Measurements from ENCODE around the gene SPATC1L.

SPATC1L gene

GRCh38 chr21:46120301-46121285 lies 63.7 kb downstream of the SPATC1L start:
- no peak for DNase-seq (ENCODE audit: low spot score)

GRCh38 chr21:46119637-46120271 lies 64.5 kb downstream of the SPATC1L start:
- DNase-seq (ENCODE audit: low spot score): no peak

- no peak for DNase-seq (ENCODE audit: low spot score)
These were observed 65.1 kb downstream of the SPATC1L start for GRCh38 chr21:46119144-46119636.

- no peak for DNase-seq (ENCODE audit: low spot score)
These were observed 65.7 kb downstream of the SPATC1L start for GRCh38 chr21:46118316-46119143.

- DNase-seq (ENCODE audit: low spot score): no peak
These were observed 66.5 kb downstream of the SPATC1L start for GRCh38 chr21:46117586-46118315.

GRCh38 chr21:46116776-46117585 lies 67.3 kb downstream of the SPATC1L start:
- no peak for DNase-seq (ENCODE audit: low spot score)

GRCh38 chr21:46116189-46116775 lies 68.0 kb downstream of the SPATC1L start:
- no peak for DNase-seq (ENCODE audit: low spot score)

- no peak for DNase-seq (ENCODE audit: low spot score)
These were observed 68.6 kb downstream of the SPATC1L start for GRCh38 chr21:46115441-46116188.

GRCh38 chr21:46114963-46115362 lies 69.3 kb downstream of the SPATC1L start:
- no peak for DNase-seq (ENCODE audit: low spot score)

GRCh38 chr21:46113497-46114176 lies 70.6 kb downstream of the SPATC1L start:
- DNase-seq (ENCODE audit: low spot score): no peak

- no peak for DNase-seq (ENCODE audit: low spot score)
These were observed 71.5 kb downstream of the SPATC1L start for GRCh38 chr21:46112725-46113215.

GRCh38 chr21:46111857-46112724 lies 72.2 kb downstream of the SPATC1L start:
- no peak for DNase-seq (ENCODE audit: low spot score)

GRCh38 chr21:46111193-46111571 lies 73.1 kb downstream of the SPATC1L start:
- DNase-seq (ENCODE audit: low spot score): no peak
